ENCODE measurements around the gene LAMC3. TPM values are rescaled to one million over a fixed set of nuclear protein-coding genes. Genes with fewer than 3 reads are reported as not detected.

LAMC3 gene
- total RNA-seq, 3 donors from 2014 or later: 0.58 to 0.73 (median 0.69) TPM

- DNase-seq: no peak
- ATAC-seq: no peak
- Histone ChIP-seq H3K4me1 (ENCODE audit: low read depth) (no peaks in the 10 kb centered on the region), H3K4me3 (no peak overlapping the region), H3K9me3 (no peaks in the 10 kb centered on the region), H3K36me3 (ENCODE audit: low read depth) (no peaks in the 10 kb centered on the region)
- TF ChIP-seq, protein P1, sequence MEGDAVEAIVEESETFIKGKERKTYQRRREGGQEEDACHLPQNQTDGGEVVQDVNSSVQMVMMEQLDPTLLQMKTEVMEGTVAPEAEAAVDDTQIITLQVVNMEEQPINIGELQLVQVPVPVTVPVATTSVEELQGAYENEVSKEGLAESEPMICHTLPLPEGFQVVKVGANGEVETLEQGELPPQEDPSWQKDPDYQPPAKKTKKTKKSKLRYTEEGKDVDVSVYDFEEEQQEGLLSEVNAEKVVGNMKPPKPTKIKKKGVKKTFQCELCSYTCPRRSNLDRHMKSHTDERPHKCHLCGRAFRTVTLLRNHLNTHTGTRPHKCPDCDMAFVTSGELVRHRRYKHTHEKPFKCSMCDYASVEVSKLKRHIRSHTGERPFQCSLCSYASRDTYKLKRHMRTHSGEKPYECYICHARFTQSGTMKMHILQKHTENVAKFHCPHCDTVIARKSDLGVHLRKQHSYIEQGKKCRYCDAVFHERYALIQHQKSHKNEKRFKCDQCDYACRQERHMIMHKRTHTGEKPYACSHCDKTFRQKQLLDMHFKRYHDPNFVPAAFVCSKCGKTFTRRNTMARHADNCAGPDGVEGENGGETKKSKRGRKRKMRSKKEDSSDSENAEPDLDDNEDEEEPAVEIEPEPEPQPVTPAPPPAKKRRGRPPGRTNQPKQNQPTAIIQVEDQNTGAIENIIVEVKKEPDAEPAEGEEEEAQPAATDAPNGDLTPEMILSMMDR (IDR thresholded peaks at IDR 0.05): no peak
- intact Hi-C loops (cut with DNase I, micrococcal nuclease): loop anchor here in 1 of 2 donors (10.0 kb wide), 1 partner anchor 345 kb away; no protein-coding TSS in a partner anchor
Measured at GRCh38 chr9:131049829-131050715, 41.1 kb downstream of the LAMC3 start.

DNA sequence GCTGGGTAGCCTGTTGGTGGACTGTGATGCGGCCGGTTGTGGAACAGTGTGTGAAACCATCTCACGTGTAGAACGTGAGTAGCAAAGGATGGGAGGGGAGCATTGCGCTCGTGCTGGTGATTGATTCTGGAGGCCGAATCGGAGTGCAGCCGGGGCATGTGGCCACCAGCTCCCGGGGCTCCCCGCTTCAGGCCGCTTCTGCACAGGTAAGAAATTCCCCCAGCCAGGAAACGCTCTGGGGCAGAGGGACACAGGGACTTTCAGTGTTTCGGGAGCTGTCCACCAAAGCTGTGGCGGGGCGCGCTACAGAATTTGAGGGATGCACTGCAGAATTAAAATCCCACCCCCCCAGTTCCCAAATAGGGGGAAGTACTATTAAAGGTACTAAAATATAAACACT lies 41.9 kb downstream of the LAMC3 start:
- Histone ChIP-seq H3K9me3 (no peaks in the 10 kb centered on the region), H3K4me1 (ENCODE audit: low read depth) (no peaks in the 10 kb centered on the region), H3K36me3 (ENCODE audit: low read depth) (no peaks in the 10 kb centered on the region), H3K4me3 (no peak overlapping the region)
- ATAC-seq (no peak), DNase-seq (no peak)
- TF ChIP-seq, protein P1 (IDR thresholded peaks at IDR 0.05): no peak
- intact Hi-C loops (cut with DNase I, micrococcal nuclease): no loop called here

- no peak for ATAC-seq
- TF ChIP-seq, protein P1 (IDR thresholded peaks at IDR 0.05): no peak
- no peak overlapping the region for H3K4me3 ChIP-seq
- no peaks in the 10 kb centered on the region for H3K36me3 ChIP-seq (ENCODE audit: low read depth)
- no peaks in the 10 kb centered on the region for H3K4me1 ChIP-seq (ENCODE audit: low read depth)
- intact Hi-C loops (cut with DNase I, micrococcal nuclease): no loop called here
- no peaks in the 10 kb centered on the region for H3K9me3 ChIP-seq
- DNase-seq: no peak
Measured at GRCh38 chr9:131051592-131052517, 42.9 kb downstream of the LAMC3 start.

DNA sequence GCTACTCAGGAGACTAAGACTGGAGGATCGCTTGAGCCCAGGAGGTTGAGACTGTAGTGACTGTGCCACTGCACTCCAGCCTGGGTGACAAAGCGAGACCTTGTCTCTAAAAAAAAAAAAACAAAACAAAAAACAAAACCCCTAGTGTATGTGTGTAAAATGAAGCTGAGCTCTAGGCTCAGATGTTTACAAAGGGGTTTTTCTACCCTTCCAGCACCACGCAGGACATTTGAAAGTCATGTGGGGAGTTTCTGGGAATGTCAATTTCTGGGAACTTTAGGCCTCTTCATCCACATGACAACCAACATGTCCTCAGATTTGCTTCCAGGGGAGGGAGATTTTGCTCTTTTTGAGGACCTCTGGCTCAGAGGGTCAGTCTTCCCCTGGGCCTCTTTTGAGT lies 44.9 kb downstream of the LAMC3 start:
- H3K9me3 ChIP-seq: no peaks in the 10 kb centered on the region
- H3K4me1 ChIP-seq (ENCODE audit: low read depth): no peaks in the 10 kb centered on the region
- ATAC-seq (no peak), DNase-seq (no peak)
- TF ChIP-seq, protein P1 (IDR thresholded peaks at IDR 0.05): no peak
- H3K36me3 ChIP-seq (ENCODE audit: low read depth): no peaks in the 10 kb centered on the region
- H3K4me3 ChIP-seq: no peak overlapping the region
- intact Hi-C loops (cut with DNase I, micrococcal nuclease): no loop called here

DNA sequence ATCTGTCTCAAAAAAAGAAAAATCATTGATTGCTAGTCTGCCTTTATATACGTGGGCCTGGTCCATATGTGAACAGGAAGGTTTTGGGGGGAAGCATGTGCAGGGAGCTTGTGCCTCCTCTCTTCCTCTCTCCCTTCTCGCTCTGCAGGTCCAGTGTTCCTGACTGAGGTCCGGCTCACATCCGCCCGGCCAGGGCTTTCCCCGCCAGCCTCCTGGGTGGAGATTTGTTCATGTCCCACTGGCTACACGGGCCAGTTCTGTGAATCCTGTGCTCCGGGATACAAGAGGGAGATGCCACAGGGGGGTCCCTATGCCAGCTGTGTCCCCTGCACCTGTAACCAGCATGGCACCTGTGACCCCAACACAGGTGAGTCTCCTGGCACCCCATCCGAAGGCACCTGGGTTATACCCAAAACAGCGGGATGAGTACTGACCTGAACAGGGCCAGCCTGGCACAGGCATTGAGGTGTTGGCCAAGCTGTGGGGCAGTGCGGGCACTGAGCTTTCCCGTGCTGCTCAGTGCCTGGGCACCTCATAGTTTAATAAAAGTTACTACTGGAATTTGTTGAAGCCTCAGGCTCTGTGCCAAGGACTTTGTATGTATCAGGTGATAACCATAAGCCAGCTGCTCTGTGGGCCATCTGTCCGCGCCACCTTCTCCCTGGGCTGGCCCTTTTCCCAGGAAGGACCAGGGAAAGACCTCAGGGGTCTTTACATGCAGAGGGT lies 48.0 kb downstream of the LAMC3 start:
- Histone ChIP-seq H3K4me1 (ENCODE audit: low read depth) (no peaks in the 10 kb centered on the region), H3K36me3 (ENCODE audit: low read depth) (no peaks in the 10 kb centered on the region), H3K9me3 (no peaks in the 10 kb centered on the region), H3K4me3 (no peak overlapping the region)
- ATAC-seq (peak; percentile 43), DNase-seq (peak in 1 of 3 donors; percentile 39)
- intact Hi-C loops (cut with DNase I, micrococcal nuclease): loop anchor here in 1 of 2 donors (5.0 kb wide), 1 partner anchor 280 kb away; no protein-coding TSS in a partner anchor
- TF ChIP-seq, protein P1 (IDR thresholded peaks at IDR 0.05): no peak

All from mucosa of descending colon (tissue), 3 donors.